HL-60 (cell line): ENCODE results near the gene IGFBP2.

Experiments used
- DNase-seq, 2 experiments: peaks; one replicate each; pipeline ENCODE4 v3.0.0-alpha.2; 2010 to 2020; ENCODE audit warnings: low read depth in 1 of 2, low spot score in 1 of 2
- H3K27ac ChIP-seq: fragments of 250-450 bp; sonication (Bioruptor Pico); replicated peaks from 2 replicates; pipeline ENCODE4 v1.5.1; 2020; ENCODE audit warnings: mild to moderate bottlenecking, moderate library complexity
- H3K27me3 ChIP-seq: fragments of 250-450 bp; sonication (Bioruptor Pico); 2 replicates; pipeline ENCODE4 v1.5.1; 2021; ENCODE audit warnings: mild to moderate bottlenecking, moderate library complexity; ENCODE audit not compliant: insufficient read depth, poor library complexity, severe bottlenecking
- H3K4me3 ChIP-seq: replicated peaks from 2 replicates; pipeline ENCODE4 v1.5.1; 2011; ENCODE audit warnings: mild to moderate bottlenecking, control low read depth, low read length; ENCODE audit not compliant: insufficient read depth
- GABPA ChIP-seq: IDR thresholded peaks from 2 replicates; pipeline ENCODE4 v1.6.1; 2012; ENCODE audit warnings: low read depth
- POLR2AphosphoS5 ChIP-seq: IDR thresholded peaks from 2 replicates; pipeline ENCODE4 v1.6.1; 2012; ENCODE audit warnings: low read depth
- SPI1 ChIP-seq: IDR thresholded peaks from 2 replicates; pipeline ENCODE4 v1.6.1; 2012; ENCODE audit warnings: low read depth, mild to moderate bottlenecking, borderline replicate concordance
- TF ChIP-seq, protein P1 (sequence below): IDR thresholded peaks from one replicate; pipeline ENCODE4 v1.5.1; 2011; ENCODE audit warnings: low read length, control low read depth, inconsistent platforms; ENCODE audit not compliant: insufficient read depth
- TF ChIP-seq, protein P2 (sequence below): IDR thresholded peaks from 2 replicates; pipeline ENCODE4 v1.6.1; 2012; ENCODE audit warnings: low read depth; ENCODE audit not compliant: insufficient replicate concordance

IGFBP2 gene

DNA sequence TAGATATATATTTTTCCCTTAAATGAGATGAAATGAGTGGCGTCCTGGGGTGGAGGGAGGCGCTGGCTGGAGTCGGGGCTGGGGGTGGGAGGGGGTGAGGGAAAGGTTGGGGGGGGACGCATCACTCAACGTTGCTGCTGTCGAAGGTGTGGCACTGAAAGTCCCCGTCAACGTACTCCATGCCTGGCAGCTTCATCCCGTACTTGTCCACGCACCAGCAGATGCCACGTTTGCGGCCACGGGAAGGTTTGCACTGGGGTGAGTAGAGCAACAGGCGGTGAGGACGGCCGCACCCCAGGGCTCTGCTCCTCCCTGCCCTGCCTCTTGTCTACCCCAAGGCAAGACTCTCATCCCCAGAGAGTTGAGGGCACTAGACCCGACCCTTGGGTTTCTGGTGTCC is 43.4 kb downstream of the IGFBP2 start:
- TF ChIP-seq GABPA: no peak
- no peak for TF ChIP-seq SPI1
- TF ChIP-seq, protein P1, sequence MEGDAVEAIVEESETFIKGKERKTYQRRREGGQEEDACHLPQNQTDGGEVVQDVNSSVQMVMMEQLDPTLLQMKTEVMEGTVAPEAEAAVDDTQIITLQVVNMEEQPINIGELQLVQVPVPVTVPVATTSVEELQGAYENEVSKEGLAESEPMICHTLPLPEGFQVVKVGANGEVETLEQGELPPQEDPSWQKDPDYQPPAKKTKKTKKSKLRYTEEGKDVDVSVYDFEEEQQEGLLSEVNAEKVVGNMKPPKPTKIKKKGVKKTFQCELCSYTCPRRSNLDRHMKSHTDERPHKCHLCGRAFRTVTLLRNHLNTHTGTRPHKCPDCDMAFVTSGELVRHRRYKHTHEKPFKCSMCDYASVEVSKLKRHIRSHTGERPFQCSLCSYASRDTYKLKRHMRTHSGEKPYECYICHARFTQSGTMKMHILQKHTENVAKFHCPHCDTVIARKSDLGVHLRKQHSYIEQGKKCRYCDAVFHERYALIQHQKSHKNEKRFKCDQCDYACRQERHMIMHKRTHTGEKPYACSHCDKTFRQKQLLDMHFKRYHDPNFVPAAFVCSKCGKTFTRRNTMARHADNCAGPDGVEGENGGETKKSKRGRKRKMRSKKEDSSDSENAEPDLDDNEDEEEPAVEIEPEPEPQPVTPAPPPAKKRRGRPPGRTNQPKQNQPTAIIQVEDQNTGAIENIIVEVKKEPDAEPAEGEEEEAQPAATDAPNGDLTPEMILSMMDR: no peak
- no peak for TF ChIP-seq POLR2AphosphoS5
- TF ChIP-seq, protein P2, sequence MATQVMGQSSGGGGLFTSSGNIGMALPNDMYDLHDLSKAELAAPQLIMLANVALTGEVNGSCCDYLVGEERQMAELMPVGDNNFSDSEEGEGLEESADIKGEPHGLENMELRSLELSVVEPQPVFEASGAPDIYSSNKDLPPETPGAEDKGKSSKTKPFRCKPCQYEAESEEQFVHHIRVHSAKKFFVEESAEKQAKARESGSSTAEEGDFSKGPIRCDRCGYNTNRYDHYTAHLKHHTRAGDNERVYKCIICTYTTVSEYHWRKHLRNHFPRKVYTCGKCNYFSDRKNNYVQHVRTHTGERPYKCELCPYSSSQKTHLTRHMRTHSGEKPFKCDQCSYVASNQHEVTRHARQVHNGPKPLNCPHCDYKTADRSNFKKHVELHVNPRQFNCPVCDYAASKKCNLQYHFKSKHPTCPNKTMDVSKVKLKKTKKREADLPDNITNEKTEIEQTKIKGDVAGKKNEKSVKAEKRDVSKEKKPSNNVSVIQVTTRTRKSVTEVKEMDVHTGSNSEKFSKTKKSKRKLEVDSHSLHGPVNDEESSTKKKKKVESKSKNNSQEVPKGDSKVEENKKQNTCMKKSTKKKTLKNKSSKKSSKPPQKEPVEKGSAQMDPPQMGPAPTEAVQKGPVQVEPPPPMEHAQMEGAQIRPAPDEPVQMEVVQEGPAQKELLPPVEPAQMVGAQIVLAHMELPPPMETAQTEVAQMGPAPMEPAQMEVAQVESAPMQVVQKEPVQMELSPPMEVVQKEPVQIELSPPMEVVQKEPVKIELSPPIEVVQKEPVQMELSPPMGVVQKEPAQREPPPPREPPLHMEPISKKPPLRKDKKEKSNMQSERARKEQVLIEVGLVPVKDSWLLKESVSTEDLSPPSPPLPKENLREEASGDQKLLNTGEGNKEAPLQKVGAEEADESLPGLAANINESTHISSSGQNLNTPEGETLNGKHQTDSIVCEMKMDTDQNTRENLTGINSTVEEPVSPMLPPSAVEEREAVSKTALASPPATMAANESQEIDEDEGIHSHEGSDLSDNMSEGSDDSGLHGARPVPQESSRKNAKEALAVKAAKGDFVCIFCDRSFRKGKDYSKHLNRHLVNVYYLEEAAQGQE: no peak
- H3K27ac ChIP-seq: no peak overlapping the region
- no peak for DNase-seq
- no peak overlapping the region for H3K4me3 ChIP-seq
- H3K27me3 ChIP-seq: no peaks in the 10 kb centered on the region

DNA sequence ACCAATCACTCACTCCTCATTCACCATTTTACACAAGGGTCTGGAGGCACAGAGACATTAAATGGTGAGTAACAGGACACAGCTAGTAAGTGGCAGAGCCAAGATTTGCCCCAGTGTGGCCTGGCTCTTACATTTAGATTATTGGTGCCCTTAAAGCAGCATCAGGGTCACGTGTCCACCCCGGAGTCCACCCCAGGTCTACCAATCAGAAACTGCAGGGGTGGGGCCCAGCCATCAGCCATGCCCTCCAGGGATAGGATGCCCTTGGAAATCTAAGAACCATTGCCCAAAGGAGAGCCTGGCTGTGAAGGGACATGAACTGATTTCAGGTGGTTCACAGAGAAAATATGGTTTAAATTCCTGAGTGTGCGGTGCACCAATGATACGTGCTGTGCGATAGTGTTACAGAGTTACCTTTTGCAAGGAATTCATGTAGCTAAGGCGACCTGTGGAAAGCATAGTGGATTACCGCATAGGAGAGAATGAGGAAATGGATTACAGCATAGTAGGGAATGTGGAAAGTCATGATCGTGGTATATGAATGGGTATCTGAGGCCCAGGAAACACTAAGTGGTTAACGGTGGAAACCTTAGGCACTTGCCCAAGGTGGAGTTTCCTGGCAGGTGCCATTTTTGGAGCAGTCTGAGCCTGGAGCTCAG is 44.3 kb downstream of the IGFBP2 start:
- Histone ChIP-seq H3K27me3 (no peaks in the 10 kb centered on the region), H3K4me3 (no peak overlapping the region), H3K27ac (no peak overlapping the region)
- no peak for DNase-seq
- no peak for TF ChIP-seq POLR2AphosphoS5
- no peak for TF ChIP-seq SPI1
- TF ChIP-seq GABPA: no peak
- TF ChIP-seq, protein P1: no peak
- TF ChIP-seq, protein P2: no peak

DNA sequence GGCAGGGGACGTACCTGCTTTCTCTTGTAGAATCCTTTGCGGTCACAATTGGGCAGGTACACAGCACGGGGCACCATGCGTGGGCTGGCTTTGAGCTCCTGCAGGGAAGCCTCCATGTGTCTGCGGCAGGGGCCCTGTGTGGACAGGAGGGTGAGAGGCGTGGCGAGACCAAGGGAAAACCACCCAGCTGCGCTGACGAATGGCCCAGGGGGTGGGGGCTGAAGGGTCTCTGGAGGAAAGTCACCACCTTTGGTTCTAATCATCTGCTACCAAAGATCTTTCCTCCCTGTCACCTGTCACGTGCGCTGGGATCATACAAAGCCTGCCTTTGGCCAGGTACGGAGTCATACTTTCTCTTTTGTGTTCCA is 44.9 kb downstream of the IGFBP2 start:
- Histone ChIP-seq H3K27me3 (no peaks in the 10 kb centered on the region), H3K4me3 (no peak overlapping the region), H3K27ac (no peak overlapping the region)
- no peak for DNase-seq
- TF ChIP-seq, protein P1: no peak
- TF ChIP-seq POLR2AphosphoS5 (no peak), SPI1 (no peak), GABPA (no peak)
- TF ChIP-seq, protein P2: no peak
